Duodenal mucosa (tissue), 2 donors: ENCODE data around the gene PRICKLE1.

Experiments used
- H3K27ac ChIP-seq: one replicate; pipeline ENCODE4 v1.7.0; 2013; ENCODE audit warnings: low read depth, low read length
- H3K27me3 ChIP-seq, 2 donors: one replicate each; pipeline ENCODE4 v1.7.0; 2013; ENCODE audit warnings: low read length in 2 of 2, control low read depth in 1 of 2; ENCODE audit not compliant: insufficient read depth in 2 of 2, control insufficient read depth in 1 of 2
- H3K36me3 ChIP-seq, 2 donors: one replicate each; pipeline ENCODE4 v1.7.0; 2013; ENCODE audit warnings: low read length in 2 of 2, control low read depth in 1 of 2; ENCODE audit not compliant: insufficient read depth in 2 of 2, control insufficient read depth in 1 of 2
- H3K4me1 ChIP-seq, 2 donors: one replicate each; pipeline ENCODE4 v1.7.0; 2013; ENCODE audit warnings: low read length in 2 of 2, control low read depth in 1 of 2; ENCODE audit not compliant: insufficient read depth in 2 of 2, control insufficient read depth in 1 of 2
- H3K4me3 ChIP-seq, 2 donors: one replicate each; pipeline ENCODE4 v1.7.0; 2013; ENCODE audit warnings: low read length in 2 of 2, low read depth in 1 of 2
- H3K9ac ChIP-seq, 2 donors: one replicate each; pipeline ENCODE4 v1.7.0; 2013; ENCODE audit warnings: low read length in 2 of 2, low read depth in 1 of 2
- H3K9me3 ChIP-seq, 2 donors: one replicate each; pipeline ENCODE4 v1.7.0; 2013; ENCODE audit warnings: low read length in 2 of 2, control low read depth in 1 of 2; ENCODE audit not compliant: control insufficient read depth in 1 of 2

Gene PRICKLE1

GRCh38 chr12:42446761-42447160 lies 142.8 kb downstream of the PRICKLE1 start:
- peaks cover 4 to 32% of the 10 kb centered on the region in 2 donors for H3K36me3 ChIP-seq
- H3K9me3 ChIP-seq, result no peaks in the 10 kb centered on the region
- H3K27me3 ChIP-seq, result no peaks in the 10 kb centered on the region
- no peak overlapping the region for H3K27ac ChIP-seq
- H3K9ac ChIP-seq, result no peak overlapping the region
- H3K4me3 ChIP-seq, result no peak overlapping the region
- H3K4me1 ChIP-seq, result no peaks in the 10 kb centered on the region

- H3K27me3 ChIP-seq, result no peaks in the 10 kb centered on the region
- no peak overlapping the region for H3K27ac ChIP-seq
- H3K4me3 ChIP-seq, result no peak overlapping the region
- H3K9me3 ChIP-seq, result no peaks in the 10 kb centered on the region
- H3K4me1 ChIP-seq, result no peaks in the 10 kb centered on the region
- H3K36me3 ChIP-seq, result peaks cover 4 to 32% of the 10 kb centered on the region in 2 donors
- no peak overlapping the region for H3K9ac ChIP-seq
These were observed 143.7 kb downstream of the PRICKLE1 start for GRCh38 chr12:42445891-42446290.

GRCh38 chr12:42444192-42444943 lies 145.2 kb downstream of the PRICKLE1 start:
- no peak overlapping the region for H3K27ac ChIP-seq
- H3K36me3 ChIP-seq, result peaks cover 4 to 32% of the 10 kb centered on the region in 2 donors
- H3K9me3 ChIP-seq, result no peaks in the 10 kb centered on the region
- no peaks in the 10 kb centered on the region for H3K27me3 ChIP-seq
- H3K9ac ChIP-seq, result no peak overlapping the region
- H3K4me1 ChIP-seq, result no peaks in the 10 kb centered on the region
- H3K4me3 ChIP-seq, result no peak overlapping the region

GRCh38 chr12:42442888-42443287 lies 146.7 kb downstream of the PRICKLE1 start:
- no peaks in the 10 kb centered on the region for H3K4me1 ChIP-seq
- H3K27me3 ChIP-seq, result no peaks in the 10 kb centered on the region
- no peak overlapping the region for H3K4me3 ChIP-seq
- no peaks in the 10 kb centered on the region for H3K9me3 ChIP-seq
- H3K36me3 ChIP-seq, result peaks cover 0 to 27% of the 10 kb centered on the region in 2 donors
- no peak overlapping the region for H3K27ac ChIP-seq
- H3K9ac ChIP-seq, result no peak overlapping the region

DNA sequence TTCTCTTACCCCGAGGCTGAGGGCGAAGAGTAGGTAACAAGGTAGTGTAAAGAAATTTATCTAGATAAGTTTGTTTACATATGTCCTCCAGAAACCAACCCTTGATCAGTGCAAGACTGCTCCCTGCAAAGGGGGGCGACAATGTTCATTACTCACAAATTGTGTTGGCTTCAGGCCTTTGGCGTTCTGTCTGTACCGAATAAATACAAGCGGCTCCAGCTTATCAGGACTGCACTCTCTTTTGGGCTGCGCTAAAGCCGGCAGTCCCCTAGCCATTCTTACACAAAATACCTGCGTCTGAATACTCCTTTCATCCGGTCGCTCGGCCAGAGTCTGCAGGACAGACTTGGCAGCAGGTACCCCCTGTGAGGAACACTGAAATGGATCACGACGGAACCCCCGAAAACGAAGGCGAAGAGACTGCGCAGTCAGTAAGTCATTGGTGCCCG lies 147.2 kb downstream of the PRICKLE1 start:
- no peak overlapping the region for H3K4me3 ChIP-seq
- H3K9me3 ChIP-seq, result no peaks in the 10 kb centered on the region
- no peaks in the 10 kb centered on the region for H3K4me1 ChIP-seq
- peaks cover 0 to 26% of the 10 kb centered on the region in 2 donors for H3K36me3 ChIP-seq
- no peaks in the 10 kb centered on the region for H3K27me3 ChIP-seq
- H3K9ac ChIP-seq, result no peak overlapping the region
- H3K27ac ChIP-seq, result no peak overlapping the region

DNA sequence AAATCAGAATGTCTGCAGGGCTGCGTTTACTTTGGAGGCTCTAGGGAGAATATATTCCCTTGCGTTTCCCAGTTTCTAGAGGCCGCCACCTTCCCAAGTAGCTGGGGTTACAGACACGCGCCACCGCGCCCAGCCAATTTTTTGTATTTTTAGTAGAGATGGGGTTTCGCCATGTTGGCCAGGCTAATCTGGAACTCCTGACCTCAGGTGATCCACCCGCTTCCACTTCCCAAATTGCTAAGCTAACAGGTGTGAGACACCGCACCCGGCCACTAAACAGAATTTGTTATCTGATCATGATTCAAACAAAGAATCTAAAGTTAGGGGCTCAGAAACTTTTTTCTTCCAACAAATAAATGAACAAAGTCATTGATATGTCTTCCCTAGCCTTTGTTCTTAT lies 148.9 kb downstream of the PRICKLE1 start:
- H3K9ac ChIP-seq, result no peak overlapping the region
- no peak overlapping the region for H3K4me3 ChIP-seq
- H3K27ac ChIP-seq, result no peak overlapping the region
- no peaks in the 10 kb centered on the region for H3K4me1 ChIP-seq
- H3K9me3 ChIP-seq, result no peaks in the 10 kb centered on the region
- H3K36me3 ChIP-seq, result peaks cover 0 to 17% of the 10 kb centered on the region in 2 donors
- H3K27me3 ChIP-seq, result no peaks in the 10 kb centered on the region

- H3K36me3 ChIP-seq, result peaks cover 0 to 16% of the 10 kb centered on the region in 2 donors
- H3K27me3 ChIP-seq, result no peaks in the 10 kb centered on the region
- no peaks in the 10 kb centered on the region for H3K4me1 ChIP-seq
- H3K4me3 ChIP-seq, result no peak overlapping the region
- no peak overlapping the region for H3K27ac ChIP-seq
- H3K9ac ChIP-seq, result no peak overlapping the region
- no peaks in the 10 kb centered on the region for H3K9me3 ChIP-seq
These were observed 156.9 kb downstream of the PRICKLE1 start for GRCh38 chr12:42432517-42433140.

GRCh38 chr12:42428850-42429249 lies 160.7 kb downstream of the PRICKLE1 start:
- Histone ChIP-seq H3K9me3 (no peaks in the 10 kb centered on the region), H3K27ac (no peak overlapping the region), H3K9ac (no peak overlapping the region), H3K4me3 (no peak overlapping the region), H3K27me3 (no peaks in the 10 kb centered on the region), H3K4me1 (no peaks in the 10 kb centered on the region), H3K36me3 (peaks cover 0 to 16% of the 10 kb centered on the region in 2 donors)

DNA sequence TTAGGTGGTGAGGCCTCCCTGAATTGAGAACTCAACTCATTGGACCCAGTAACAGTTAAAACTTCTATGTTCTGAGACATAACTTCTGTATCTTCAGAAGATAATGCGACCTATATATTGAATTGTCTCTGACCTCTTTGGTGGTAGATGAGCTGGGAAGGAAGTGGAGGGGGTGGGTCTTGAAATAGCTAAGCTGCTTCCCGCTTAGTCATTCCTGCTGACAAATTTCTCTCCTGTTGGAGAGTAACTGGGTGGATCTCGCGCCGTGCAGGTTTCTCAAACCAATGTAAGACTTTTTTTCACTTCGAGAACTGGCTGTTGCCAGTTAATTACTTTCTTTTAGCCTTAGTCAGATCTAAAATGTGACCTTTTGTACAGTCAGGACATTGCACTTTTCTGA lies 162.8 kb downstream of the PRICKLE1 start:
- H3K9me3 ChIP-seq, result no peaks in the 10 kb centered on the region
- H3K27me3 ChIP-seq, result no peaks in the 10 kb centered on the region
- no peak overlapping the region for H3K27ac ChIP-seq
- H3K9ac ChIP-seq, result no peak overlapping the region
- peaks cover 0 to 6% of the 10 kb centered on the region in 2 donors for H3K36me3 ChIP-seq
- H3K4me1 ChIP-seq, result no peaks in the 10 kb centered on the region
- H3K4me3 ChIP-seq, result no peak overlapping the region

- H3K4me1 ChIP-seq, result no peaks in the 10 kb centered on the region
- no peak overlapping the region for H3K27ac ChIP-seq
- no peaks in the 10 kb centered on the region for H3K36me3 ChIP-seq
- H3K9ac ChIP-seq, result no peak overlapping the region
- H3K4me3 ChIP-seq, result no peak overlapping the region
- no peaks in the 10 kb centered on the region for H3K9me3 ChIP-seq
- no peaks in the 10 kb centered on the region for H3K27me3 ChIP-seq
These were observed 166.8 kb downstream of the PRICKLE1 start for GRCh38 chr12:42422785-42423184.
